ENCODE data around the gene KCNS3.

Gene KCNS3

GRCh38 chr2:17878281-17879136, at the start of gene KCNS3:
KCNS3 (plus strand) TSS chr2:17878667; CDS start chr2:17931009, 52,342 bp downstream.
- Histone ChIP-seq H3K4me1 (ENCODE audit: insufficient read depth, low read length, severe bottlenecking) (peaks cover 6% of the 10 kb centered on the region), H3K79me2 (ENCODE audit: insufficient read depth, low read length) (no peaks in the 10 kb centered on the region), H3K4me2 (ENCODE audit: low read length) (peak within 1 kb of the TSS; percentile 81), H3K27ac (ENCODE audit: low read depth, low read length, poor library complexity, severe bottlenecking) (no peak within 1 kb of the TSS), H3K9me3 (ENCODE audit: low read length) (no peaks in the 10 kb centered on the region), H2AFZ (ENCODE audit: low read length) (no peak within 1 kb of the TSS), H3K4me3 (ENCODE audit: low read depth, low read length, poor library complexity, severe bottlenecking) (peak within 1 kb of the TSS; percentile 61), H3K9me2 (ENCODE audit: low read depth, low read length) (no peaks in the 10 kb centered on the region), H3F3A (ENCODE audit: insufficient read depth, low read length) (no peaks in the 10 kb centered on the region), H3K36me3 (ENCODE audit: insufficient read depth, low read length) (no peaks in the 10 kb centered on the region), H3K9ac (ENCODE audit: low read length) (peak within 1 kb of the TSS; percentile 22; the same call in 1 of the 2 replicates), H4K20me1 (ENCODE audit: insufficient read depth, low read length) (no peaks in the 10 kb centered on the region), H3K27me3 (ENCODE audit: insufficient read depth, low read length) (0 out of 2 replicates have a peak, but pooled peaks cover 4% of the 10 kb centered on the region)
- TF ChIP-seq CTCF (IDR thresholded peaks at IDR 0.05; ENCODE audit: low read length) (no peak), EZH2 (IDR thresholded peaks at IDR 0.05; ENCODE audit: borderline replicate concordance, low read length) (no peak)

DNA sequence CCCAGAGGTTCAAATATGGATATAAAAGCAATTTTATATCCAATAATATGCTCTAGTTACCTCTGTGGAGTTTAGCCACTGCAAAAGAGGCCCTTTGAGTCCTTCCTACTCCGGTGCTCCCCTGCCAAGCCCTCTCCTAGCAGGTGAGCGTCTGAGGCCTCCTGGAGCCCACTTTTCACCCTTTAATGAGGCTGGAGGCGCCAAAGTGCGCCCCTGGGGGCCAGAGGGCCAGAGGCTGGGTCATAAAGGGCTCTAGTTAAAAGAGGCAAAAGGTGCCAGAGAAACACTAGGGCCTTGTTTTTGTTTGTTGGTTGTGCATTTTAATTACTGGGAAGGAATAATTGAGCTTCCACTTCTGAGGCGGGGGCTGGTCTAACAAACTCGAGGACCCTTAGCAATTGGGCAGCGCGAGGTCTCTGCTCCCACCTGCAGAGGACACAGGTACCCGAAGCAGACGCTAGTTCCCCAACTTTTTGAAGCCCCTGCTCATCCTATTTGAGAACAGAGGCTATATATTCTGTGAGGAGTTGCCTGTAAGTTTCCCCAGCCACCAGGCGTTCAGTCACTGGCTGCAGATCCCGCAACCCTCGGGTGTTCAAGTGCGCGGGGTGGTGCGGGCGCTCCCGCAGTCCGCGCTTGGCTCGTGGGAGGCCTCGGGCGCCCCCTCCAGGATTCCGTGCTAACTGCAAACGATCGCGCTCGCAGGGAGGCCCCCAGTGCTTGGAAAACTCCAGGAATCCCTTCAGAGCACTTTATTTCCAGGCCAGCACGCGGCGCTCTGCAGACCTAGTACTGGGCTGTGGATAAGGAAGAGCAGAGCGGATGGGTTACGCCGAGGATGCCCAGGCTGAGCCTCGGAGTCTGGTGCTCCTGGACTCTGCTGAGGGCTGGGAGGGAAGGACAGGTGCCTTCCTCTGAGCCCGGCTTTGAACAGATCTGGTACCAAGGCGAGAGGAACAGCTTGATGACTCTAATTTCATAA, 48.1 kb upstream of the KCNS3 start:
- Histone ChIP-seq H3K36me3 (ENCODE audit: insufficient read depth, low read length) (no peaks in the 10 kb centered on the region), H4K20me1 (ENCODE audit: insufficient read depth, low read length) (no peaks in the 10 kb centered on the region), H3K9ac (ENCODE audit: low read length) (no peak overlapping the region), H3K79me2 (ENCODE audit: insufficient read depth, low read length) (no peaks in the 10 kb centered on the region), H3K27me3 (ENCODE audit: insufficient read depth, low read length) (0 out of 2 replicates have a peak, but pooled peaks cover 6% of the 10 kb centered on the region), H3F3A (ENCODE audit: insufficient read depth, low read length) (no peaks in the 10 kb centered on the region), H2AFZ (ENCODE audit: low read length) (no peak overlapping the region), H3K9me2 (ENCODE audit: low read depth, low read length) (no peaks in the 10 kb centered on the region), H3K4me1 (ENCODE audit: insufficient read depth, low read length, severe bottlenecking) (no peaks in the 10 kb centered on the region), H3K4me3 (ENCODE audit: low read depth, low read length, poor library complexity, severe bottlenecking) (no peak overlapping the region), H3K4me2 (ENCODE audit: low read length) (peak overlapping the region; percentile 25; the same call in 1 of the 2 replicates), H3K27ac (ENCODE audit: low read depth, low read length, poor library complexity, severe bottlenecking) (no peak overlapping the region), H3K9me3 (ENCODE audit: low read length) (no peaks in the 10 kb centered on the region)
- TF ChIP-seq CTCF (IDR thresholded peaks at IDR 0.05; ENCODE audit: low read length) (peak; percentile 87), EZH2 (IDR thresholded peaks at IDR 0.05; ENCODE audit: borderline replicate concordance, low read length) (no peak)

DNA sequence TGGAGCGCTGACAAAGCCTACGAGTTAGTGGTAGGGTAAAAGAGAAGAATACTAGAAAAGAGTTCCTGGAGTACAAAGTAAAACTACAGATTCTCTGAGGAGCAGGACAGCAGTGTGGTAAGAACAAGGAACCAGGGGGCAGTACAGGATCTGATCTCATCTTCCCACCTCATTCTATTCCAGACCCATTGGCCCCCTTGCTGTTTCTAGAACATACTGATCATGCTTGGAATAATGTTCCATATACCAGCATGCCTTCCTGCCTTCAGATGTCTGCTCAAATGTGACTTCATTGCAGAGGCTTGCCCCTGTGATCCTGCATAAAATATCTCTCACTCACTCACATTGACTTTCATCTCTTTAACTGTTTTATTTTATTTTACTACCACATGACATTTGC, 43.0 kb upstream of the KCNS3 start:
- Histone ChIP-seq H3K4me2 (ENCODE audit: low read length) (no peak overlapping the region), H3K27ac (ENCODE audit: low read depth, low read length, poor library complexity, severe bottlenecking) (no peak overlapping the region), H3K9me2 (ENCODE audit: low read depth, low read length) (no peaks in the 10 kb centered on the region), H3K27me3 (ENCODE audit: insufficient read depth, low read length) (0 out of 2 replicates have a peak, but pooled peaks cover 6% of the 10 kb centered on the region), H3K9ac (ENCODE audit: low read length) (no peak overlapping the region), H4K20me1 (ENCODE audit: insufficient read depth, low read length) (no peaks in the 10 kb centered on the region), H3K4me1 (ENCODE audit: insufficient read depth, low read length, severe bottlenecking) (no peaks in the 10 kb centered on the region), H3K9me3 (ENCODE audit: low read length) (no peaks in the 10 kb centered on the region), H3K79me2 (ENCODE audit: insufficient read depth, low read length) (no peaks in the 10 kb centered on the region), H2AFZ (ENCODE audit: low read length) (no peak overlapping the region), H3K4me3 (ENCODE audit: low read depth, low read length, poor library complexity, severe bottlenecking) (no peak overlapping the region), H3K36me3 (ENCODE audit: insufficient read depth, low read length) (no peaks in the 10 kb centered on the region), H3F3A (ENCODE audit: insufficient read depth, low read length) (no peaks in the 10 kb centered on the region)
- no peak for TF ChIP-seq CTCF (IDR thresholded peaks at IDR 0.05; ENCODE audit: low read length)
- no peak for TF ChIP-seq EZH2 (IDR thresholded peaks at IDR 0.05; ENCODE audit: borderline replicate concordance, low read length)
